ENCODE data around the gene FIGN. TPM values are rescaled to one million over a fixed set of nuclear protein-coding genes. Genes with fewer than 3 reads are reported as not detected.

FIGN gene
- total RNA-seq, 1 donor from 2014 or later = not detected

DNA sequence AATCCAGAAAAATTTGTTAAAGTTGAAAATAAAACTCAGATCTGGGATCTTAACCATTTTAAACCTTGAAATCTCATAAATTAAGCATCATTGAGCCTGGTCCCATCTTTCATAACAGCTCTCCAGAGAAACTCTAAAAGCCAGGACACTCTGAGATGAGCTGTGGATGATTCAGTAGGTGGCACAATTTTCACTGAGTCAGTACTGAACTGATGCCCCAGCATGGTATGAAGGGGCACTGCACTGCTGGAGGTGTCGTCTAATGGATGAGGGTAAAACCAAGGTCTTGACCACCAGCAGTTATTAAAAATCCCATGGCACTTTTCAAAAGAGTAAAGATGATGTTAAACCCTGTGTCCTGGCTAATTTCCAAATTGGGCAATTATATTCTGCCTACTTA, 170.6 kb downstream of the FIGN start:
- intact Hi-C loops (cut with micrococcal nuclease) = no loop called here

GRCh38 chr2:163564236-163564635, 171.6 kb downstream of the FIGN start:
- intact Hi-C loops (cut with micrococcal nuclease) = no loop called here

GRCh38 chr2:163563336-163563735, 172.5 kb downstream of the FIGN start:
- intact Hi-C loops (cut with micrococcal nuclease) = no loop called here

- intact Hi-C loops (cut with micrococcal nuclease) = no loop called here
Measured at GRCh38 chr2:163558251-163559021, 177.4 kb downstream of the FIGN start.

DNA sequence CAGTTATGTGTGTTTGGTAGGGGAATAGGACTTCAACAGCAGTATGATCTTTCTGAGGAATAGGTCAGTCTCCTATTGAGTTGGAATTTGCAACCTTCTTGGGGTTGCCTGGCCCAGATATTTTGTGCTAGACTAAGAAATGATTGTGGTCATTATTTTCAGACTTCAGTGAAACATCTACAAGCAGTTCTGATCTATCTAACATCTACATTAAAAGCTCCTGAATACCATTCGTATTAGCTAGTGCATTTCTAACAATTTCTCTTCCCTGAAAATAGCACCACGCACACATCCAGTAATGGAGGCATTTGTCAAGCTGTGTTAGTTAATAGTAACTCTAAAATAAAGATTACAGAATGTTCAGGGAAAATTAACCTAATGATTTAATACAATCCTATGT, 179.3 kb downstream of the FIGN start:
- intact Hi-C loops (cut with micrococcal nuclease) = no loop called here

- intact Hi-C loops (cut with micrococcal nuclease) = no loop called here
Measured at GRCh38 chr2:163554864-163555263, 180.9 kb downstream of the FIGN start.

DNA sequence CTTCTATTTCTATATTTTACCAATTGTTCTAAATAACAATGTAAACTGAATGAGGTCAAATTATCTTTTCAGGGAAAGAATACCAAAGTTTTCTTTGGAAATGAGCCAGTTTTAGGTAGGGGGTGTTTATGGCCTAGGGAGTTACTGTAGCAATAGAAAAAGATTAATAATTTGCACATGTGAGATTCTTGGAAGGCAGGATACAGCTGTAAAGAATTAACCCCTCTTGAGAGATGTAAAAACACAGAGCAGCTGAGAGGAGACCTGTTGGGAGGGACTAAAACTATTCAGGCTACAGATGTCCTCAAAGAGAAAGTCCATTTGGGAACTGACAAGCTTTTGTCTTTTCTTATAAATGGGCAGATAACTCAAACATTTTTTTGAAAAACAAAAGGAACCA, 182.2 kb downstream of the FIGN start:
- intact Hi-C loops (cut with micrococcal nuclease) = no loop called here

DNA sequence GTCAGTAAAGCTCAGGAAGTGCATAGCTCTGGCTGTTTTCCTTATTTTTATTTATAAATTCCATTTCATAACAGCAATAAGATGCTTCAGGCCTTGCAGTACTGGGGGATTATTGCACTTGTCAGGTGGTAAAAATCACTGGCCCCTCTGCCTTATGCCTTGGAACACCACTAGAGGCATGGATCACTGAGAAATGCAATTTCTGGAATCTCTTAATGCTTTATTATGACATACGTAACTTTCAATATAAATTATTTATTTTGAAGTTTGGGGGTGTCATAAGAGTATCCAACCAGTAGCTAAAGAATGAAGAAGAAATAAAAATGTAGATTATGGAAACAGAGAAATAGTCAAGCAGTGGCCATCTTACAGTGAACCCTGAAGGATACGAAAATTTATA, 183.1 kb downstream of the FIGN start:
- intact Hi-C loops (cut with micrococcal nuclease) = no loop called here

GRCh38 chr2:163551616-163552373, 184.0 kb downstream of the FIGN start:
- intact Hi-C loops (cut with micrococcal nuclease) = no loop called here

DNA sequence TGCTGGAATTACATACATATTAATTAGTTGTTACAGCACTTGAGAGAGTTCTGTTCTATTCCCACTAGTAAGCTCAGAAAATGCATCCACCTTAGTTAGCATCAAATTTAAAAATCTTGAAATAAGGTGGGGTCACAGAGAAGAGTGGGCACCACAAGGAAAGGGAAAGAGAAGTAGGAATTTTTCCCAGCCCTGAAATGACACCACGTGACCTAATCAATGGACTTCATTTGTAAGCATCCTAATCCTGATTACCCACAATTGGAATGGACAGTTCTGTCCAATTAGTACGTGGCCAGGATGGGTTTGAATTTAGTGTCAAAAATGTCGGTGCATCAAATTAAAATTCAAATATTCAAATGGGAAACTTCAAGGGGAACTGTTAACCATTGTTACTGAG, 186.8 kb downstream of the FIGN start:
- intact Hi-C loops (cut with micrococcal nuclease) = no loop called here

All from T-helper 1 cell treated with Interleukin-12 subunit alpha and Interleukin-12 subunit beta and Interleukin-4 antibody, amounts not matched to agents 30 ng/mL and 1 ng/mL, for 36 hours (primary cell).